HepG2 (cell line): ENCODE results near the gene ABCC8. TPM values are rescaled to one million over a fixed set of nuclear protein-coding genes. Genes with fewer than 3 reads are reported as not detected.
A peak's percentile ranks its signal among the peaks of the same experiment; 100 is the strongest.

ENCODE experiments used
- BORCS8-MEF2B ChIP-seq: sonication (generic); formaldehyde crosslinking; IDR thresholded peaks from 2 replicates; pipeline ENCODE4 v1.8.0; 2022; ENCODE audit warnings: mild to moderate bottlenecking, missing genetic modification reagents
- EHMT2 ChIP-seq: fragments of 200-600 bp; sonication (generic); IDR thresholded peaks from 2 replicates; pipeline ENCODE4 v1.7.0; 2017; ENCODE audit warnings: antibody characterized with exemption, low read depth, low read length, borderline replicate concordance
- ELF1 ChIP-seq: sonication (generic); formaldehyde crosslinking; IDR thresholded peaks from 2 replicates; pipeline ENCODE4 v1.4.0; 2020; ENCODE audit warnings: missing genetic modification reagents
- KDM4B ChIP-seq: sonication (generic); formaldehyde crosslinking; IDR thresholded peaks from 2 replicates; pipeline ENCODE4 v1.4.0; 2020; ENCODE audit warnings: missing genetic modification reagents
- KDM5B ChIP-seq: sonication (generic); formaldehyde crosslinking; IDR thresholded peaks from 2 replicates; pipeline ENCODE4 v1.4.0; 2020; ENCODE audit warnings: missing genetic modification reagents, mild to moderate bottlenecking, borderline replicate concordance
- MIER2 ChIP-seq: IDR thresholded peaks from 2 replicates; pipeline ENCODE4 v1.6.1; 2016; ENCODE audit warnings: missing biosample characterization, missing genetic modification reagents
- MIXL1 ChIP-seq: IDR thresholded peaks from 2 replicates; pipeline ENCODE4 v1.6.1; 2016
- MXD4 ChIP-seq: IDR thresholded peaks from 2 replicates; pipeline ENCODE4 v1.6.1; 2016; ENCODE audit warnings: mild to moderate bottlenecking, missing biosample characterization, missing genetic modification reagents
- MXI1 ChIP-seq: IDR thresholded peaks from 3 replicates; pipeline ENCODE4 v1.6.1; 2012; ENCODE audit warnings: low read depth, low read length, inconsistent platforms, borderline replicate concordance
- MZF1 ChIP-seq: sonication (generic); formaldehyde crosslinking; IDR thresholded peaks from 2 replicates; pipeline ENCODE4 v1.8.1; 2023; ENCODE audit warnings: mild to moderate bottlenecking, missing genetic modification reagents, borderline replicate concordance
- RBAK ChIP-seq: sonication (generic); formaldehyde crosslinking; IDR thresholded peaks from 2 replicates; pipeline ENCODE4 v1.5.1; 2020; ENCODE audit warnings: mild to moderate bottlenecking, missing genetic modification reagents
- RORA ChIP-seq: sonication (generic); formaldehyde crosslinking; IDR thresholded peaks from 2 replicates; pipeline ENCODE4 v1.5.0; 2020; ENCODE audit warnings: mild to moderate bottlenecking, missing genetic modification reagents, moderate library complexity
- SAFB2 ChIP-seq: sonication (generic); formaldehyde crosslinking; IDR thresholded peaks from 2 replicates; pipeline ENCODE4 v1.5.1; 2020; ENCODE audit warnings: missing genetic modification reagents, low read depth, mild to moderate bottlenecking, borderline replicate concordance
- SMYD3 ChIP-seq: sonication (generic); formaldehyde crosslinking; IDR thresholded peaks from 2 replicates; pipeline ENCODE4 v1.8.1; 2023; ENCODE audit warnings: mild to moderate bottlenecking, missing genetic modification reagents
- STAG1 ChIP-seq: sonication (generic); formaldehyde crosslinking; IDR thresholded peaks from 2 replicates; pipeline ENCODE4 v1.4.0; 2020; ENCODE audit warnings: missing genetic modification reagents
- TBX3 ChIP-seq: fragments of 450-650 bp; IDR thresholded peaks from 2 replicates; pipeline ENCODE4 v1.6.1; 2017; ENCODE audit warnings: antibody characterized with exemption, mild to moderate bottlenecking, inconsistent platforms, borderline replicate concordance
- THAP11 ChIP-seq: IDR thresholded peaks from 2 replicates; pipeline ENCODE4 v1.6.1; 2016; ENCODE audit warnings: missing biosample characterization, missing genetic modification reagents
- TSC22D2 ChIP-seq: sonication (generic); formaldehyde crosslinking; IDR thresholded peaks from 2 replicates; pipeline ENCODE4 v1.5.1; 2020; ENCODE audit warnings: missing genetic modification reagents, mild to moderate bottlenecking, borderline replicate concordance
- ZBTB20 ChIP-seq: sonication (generic); formaldehyde crosslinking; IDR thresholded peaks from 2 replicates; pipeline ENCODE4 v1.8.1; 2023; ENCODE audit warnings: missing genetic modification reagents, low read depth, mild to moderate bottlenecking, borderline replicate concordance
- ZFX ChIP-seq: sonication (generic); formaldehyde crosslinking; IDR thresholded peaks from 2 replicates; pipeline ENCODE4 v1.4.0; 2020; ENCODE audit warnings: mild to moderate bottlenecking, low read depth, missing genetic modification reagents, moderate library complexity
- ZNF138 ChIP-seq: sonication (generic); formaldehyde crosslinking; IDR thresholded peaks from 2 replicates; pipeline ENCODE4 v1.5.0; 2020; ENCODE audit warnings: mild to moderate bottlenecking, low read depth, missing genetic modification reagents
- ZNF260 ChIP-seq: sonication (generic); formaldehyde crosslinking; IDR thresholded peaks from 2 replicates; pipeline ENCODE4 v1.4.0; 2020; ENCODE audit warnings: missing genetic modification reagents, low read depth, mild to moderate bottlenecking, borderline replicate concordance
- ZNF619 ChIP-seq: sonication (generic); formaldehyde crosslinking; IDR thresholded peaks from 2 replicates; pipeline ENCODE4 v1.4.0; 2020; ENCODE audit warnings: mild to moderate bottlenecking, missing genetic modification reagents
- polyA plus RNA-seq, 8 experiments: library from polyadenylated mRNA; depleted of rRNA in 3 of 8; stranded (reverse) in 7 of 8; unstranded in 1 of 8; fragments of >200 nt; fragmentation: Illumina TruSeq in 4 of 8; extraction: Trizol in 4 of 8; gene quantifications; 2 replicates each; pipeline versions ENCODE4 v1.2.1 to v1.2.3, GENCODE V29; 2011 to 2016; ENCODE audit warnings: low read depth in 4 of 8, missing spikeins in 1 of 8, mixed read lengths in 1 of 8; ENCODE audit not compliant: insufficient read depth in 1 of 8
- total RNA-seq, 5 experiments: library from RNA; depleted of rRNA; stranded (reverse); fragments of >200 nt; fragmentation: Illumina TruSeq; extraction: Trizol; gene quantifications; 2 replicates each; pipeline ENCODE4 v1.2.3, GENCODE V29; 2016; ENCODE audit warnings: low read depth in 1 of 5
- TF ChIP-seq, protein P1 (sequence below): sonication (generic); formaldehyde crosslinking; IDR thresholded peaks from 2 replicates; pipeline ENCODE4 v1.4.0; 2020; ENCODE audit warnings: missing genetic modification reagents
- TF ChIP-seq, protein P2 (sequence below): IDR thresholded peaks from 2 replicates; pipeline ENCODE4 v1.6.1; 2012; ENCODE audit warnings: low read depth, low read length, improper control_type of control experiment

ABCC8 gene
- total and polyA plus RNA-seq, 2 of the 13 experiments (the other 11 are each of a cell fraction or from before 2014, with no cell fraction given), result not detected

DNA sequence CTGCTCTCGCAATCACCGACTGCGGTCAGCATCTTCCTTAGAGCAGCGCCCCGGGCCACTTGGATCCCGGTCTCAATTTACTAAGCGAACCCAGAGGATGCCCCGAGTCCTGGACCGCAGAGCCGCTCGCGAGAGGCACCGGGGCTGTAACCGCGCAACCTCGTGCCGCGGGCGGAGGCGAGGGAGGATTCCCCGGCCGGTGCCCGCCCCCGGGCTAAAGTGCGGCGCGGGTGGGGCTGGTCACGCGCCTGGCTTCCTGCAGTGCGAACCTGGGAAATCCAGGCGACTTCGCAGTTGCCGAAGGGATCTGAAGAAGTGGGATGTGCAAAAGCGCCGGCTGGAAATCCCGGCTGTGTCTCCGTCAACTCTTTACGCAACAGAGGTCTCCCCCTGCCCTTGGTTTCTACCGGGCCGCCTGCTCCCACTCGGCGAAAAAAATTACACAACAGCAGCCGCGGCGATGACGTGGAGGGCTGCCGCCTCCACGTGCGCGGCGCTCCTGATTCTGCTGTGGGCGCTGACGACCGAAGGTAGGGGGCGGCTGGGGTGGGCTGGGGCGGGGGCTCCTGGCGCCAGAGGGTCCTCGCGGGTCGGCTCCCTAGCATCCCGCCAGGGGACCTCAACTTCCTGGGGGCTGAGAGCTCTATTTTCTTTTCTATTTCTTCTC is 125.0 kb downstream of the ABCC8 start, which contains the start of gene NCR3LG1 (continued):
- TF ChIP-seq ZFX (CRISPR knock-in tag) (no peak), EHMT2 (no peak), ZNF138 (CRISPR knock-in tag) (no peak), ZNF260 (CRISPR knock-in tag) (no peak), ELF1 (no peak), MIXL1 (CRISPR knock-in tag) (no peak; the same call in 1 of the 2 replicates), KDM4B (CRISPR knock-in tag) (peak; percentile 42), MIER2 (CRISPR knock-in tag) (peak; percentile 46; the same call in 1 of the 2 replicates), MZF1 (CRISPR knock-in tag) (peak; percentile 25; the same call in 1 of the 2 replicates), THAP11 (CRISPR knock-in tag) (peak; percentile 53; the same call in 1 of the 2 replicates), MXI1 (peak; percentile 40; the same call in 1 of the 3 replicates), STAG1 (CRISPR knock-in tag) (no peak), BORCS8-MEF2B (peak; percentile 76), TBX3 (no peak), SMYD3 (no peak), KDM5B (CRISPR knock-in tag) (peak; percentile 77; the same call in 1 of the 2 replicates), SAFB2 (CRISPR knock-in tag) (peak; percentile 56; the same call in 1 of the 2 replicates), ZBTB20 (CRISPR knock-in tag) (no peak), MXD4 (peak; percentile 63; the same call in 1 of the 2 replicates), ZNF619 (CRISPR knock-in tag) (no peak), RORA (no peak; the same call in 1 of the 2 replicates), TSC22D2 (CRISPR knock-in tag) (no peak), RBAK (CRISPR knock-in tag) (no peak)
- TF ChIP-seq, protein P1, sequence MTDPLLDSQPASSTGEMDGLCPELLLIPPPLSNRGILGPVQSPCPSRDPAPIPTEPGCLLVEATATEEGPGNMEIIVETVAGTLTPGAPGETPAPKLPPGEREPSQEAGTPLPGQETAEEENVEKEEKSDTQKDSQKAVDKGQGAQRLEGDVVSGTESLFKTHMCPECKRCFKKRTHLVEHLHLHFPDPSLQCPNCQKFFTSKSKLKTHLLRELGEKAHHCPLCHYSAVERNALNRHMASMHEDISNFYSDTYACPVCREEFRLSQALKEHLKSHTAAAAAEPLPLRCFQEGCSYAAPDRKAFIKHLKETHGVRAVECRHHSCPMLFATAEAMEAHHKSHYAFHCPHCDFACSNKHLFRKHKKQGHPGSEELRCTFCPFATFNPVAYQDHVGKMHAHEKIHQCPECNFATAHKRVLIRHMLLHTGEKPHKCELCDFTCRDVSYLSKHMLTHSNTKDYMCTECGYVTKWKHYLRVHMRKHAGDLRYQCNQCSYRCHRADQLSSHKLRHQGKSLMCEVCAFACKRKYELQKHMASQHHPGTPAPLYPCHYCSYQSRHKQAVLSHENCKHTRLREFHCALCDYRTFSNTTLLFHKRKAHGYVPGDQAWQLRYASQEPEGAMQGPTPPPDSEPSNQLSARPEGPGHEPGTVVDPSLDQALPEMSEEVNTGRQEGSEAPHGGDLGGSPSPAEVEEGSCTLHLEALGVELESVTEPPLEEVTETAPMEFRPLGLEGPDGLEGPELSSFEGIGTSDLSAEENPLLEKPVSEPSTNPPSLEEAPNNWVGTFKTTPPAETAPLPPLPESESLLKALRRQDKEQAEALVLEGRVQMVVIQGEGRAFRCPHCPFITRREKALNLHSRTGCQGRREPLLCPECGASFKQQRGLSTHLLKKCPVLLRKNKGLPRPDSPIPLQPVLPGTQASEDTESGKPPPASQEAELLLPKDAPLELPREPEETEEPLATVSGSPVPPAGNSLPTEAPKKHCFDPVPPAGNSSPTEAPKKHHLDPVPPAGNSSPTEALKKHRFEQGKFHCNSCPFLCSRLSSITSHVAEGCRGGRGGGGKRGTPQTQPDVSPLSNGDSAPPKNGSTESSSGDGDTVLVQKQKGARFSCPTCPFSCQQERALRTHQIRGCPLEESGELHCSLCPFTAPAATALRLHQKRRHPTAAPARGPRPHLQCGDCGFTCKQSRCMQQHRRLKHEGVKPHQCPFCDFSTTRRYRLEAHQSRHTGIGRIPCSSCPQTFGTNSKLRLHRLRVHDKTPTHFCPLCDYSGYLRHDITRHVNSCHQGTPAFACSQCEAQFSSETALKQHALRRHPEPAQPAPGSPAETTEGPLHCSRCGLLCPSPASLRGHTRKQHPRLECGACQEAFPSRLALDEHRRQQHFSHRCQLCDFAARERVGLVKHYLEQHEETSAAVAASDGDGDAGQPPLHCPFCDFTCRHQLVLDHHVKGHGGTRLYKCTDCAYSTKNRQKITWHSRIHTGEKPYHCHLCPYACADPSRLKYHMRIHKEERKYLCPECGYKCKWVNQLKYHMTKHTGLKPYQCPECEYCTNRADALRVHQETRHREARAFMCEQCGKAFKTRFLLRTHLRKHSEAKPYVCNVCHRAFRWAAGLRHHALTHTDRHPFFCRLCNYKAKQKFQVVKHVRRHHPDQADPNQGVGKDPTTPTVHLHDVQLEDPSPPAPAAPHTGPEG (CRISPR knock-in tag), result no peak
- TF ChIP-seq, protein P2, sequence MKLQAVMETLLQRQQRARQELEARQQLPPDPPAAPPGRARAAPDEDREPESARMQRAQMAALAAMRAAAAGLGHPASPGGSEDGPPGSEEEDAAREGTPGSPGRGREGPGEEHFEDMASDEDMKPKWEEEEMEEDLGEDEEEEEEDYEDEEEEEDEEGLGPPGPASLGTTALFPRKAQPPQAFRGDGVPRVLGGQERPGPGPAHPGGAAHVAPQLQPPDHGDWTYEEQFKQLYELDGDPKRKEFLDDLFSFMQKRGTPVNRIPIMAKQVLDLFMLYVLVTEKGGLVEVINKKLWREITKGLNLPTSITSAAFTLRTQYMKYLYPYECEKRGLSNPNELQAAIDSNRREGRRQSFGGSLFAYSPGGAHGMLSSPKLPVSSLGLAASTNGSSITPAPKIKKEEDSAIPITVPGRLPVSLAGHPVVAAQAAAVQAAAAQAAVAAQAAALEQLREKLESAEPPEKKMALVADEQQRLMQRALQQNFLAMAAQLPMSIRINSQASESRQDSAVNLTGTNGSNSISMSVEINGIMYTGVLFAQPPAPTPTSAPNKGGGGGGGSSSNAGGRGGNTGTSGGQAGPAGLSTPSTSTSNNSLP, result no peak
